ENCODE results near the gene CPA5.

The CPA5 gene

DNA sequence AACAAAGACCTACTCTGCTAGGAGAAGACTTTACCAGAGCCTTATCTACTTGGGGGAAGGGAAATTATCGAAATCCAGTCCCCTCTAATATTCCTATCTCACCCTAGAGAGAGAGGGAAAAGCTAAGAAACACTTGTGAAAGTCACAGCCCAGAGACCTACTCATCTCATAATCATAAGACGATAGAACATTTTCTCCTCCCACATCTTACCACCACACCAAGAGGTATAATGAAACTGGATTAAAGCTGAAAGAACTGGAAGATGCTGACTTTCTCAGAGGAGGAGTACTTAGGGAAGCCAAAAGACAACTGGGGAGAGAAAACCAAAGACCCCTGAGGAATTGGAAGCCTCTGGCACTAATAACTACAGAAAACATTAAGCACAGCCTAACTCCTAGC is 10.8 kb upstream of the CPA5 start:
- no peak for DNase-seq

DNA sequence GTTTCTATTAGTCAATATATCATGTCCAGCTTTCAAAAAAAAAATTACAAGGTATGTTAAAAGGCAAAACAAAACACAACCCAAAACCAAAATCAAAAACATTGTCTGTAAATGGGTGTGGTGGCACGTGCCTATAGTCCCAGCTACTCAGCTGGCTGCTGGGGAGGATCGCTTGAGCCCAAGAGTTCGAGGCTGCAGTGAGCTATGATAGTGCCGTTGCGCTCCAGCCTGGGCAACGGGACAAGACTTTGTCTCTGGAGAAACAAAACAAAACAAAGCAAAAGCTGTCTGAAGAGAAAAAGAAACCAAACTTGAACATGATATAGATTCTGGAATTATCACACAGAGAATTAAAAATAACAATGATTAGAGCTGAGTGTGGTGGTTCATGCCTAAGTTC is 10.3 kb upstream of the CPA5 start:
- no peak for DNase-seq

DNA sequence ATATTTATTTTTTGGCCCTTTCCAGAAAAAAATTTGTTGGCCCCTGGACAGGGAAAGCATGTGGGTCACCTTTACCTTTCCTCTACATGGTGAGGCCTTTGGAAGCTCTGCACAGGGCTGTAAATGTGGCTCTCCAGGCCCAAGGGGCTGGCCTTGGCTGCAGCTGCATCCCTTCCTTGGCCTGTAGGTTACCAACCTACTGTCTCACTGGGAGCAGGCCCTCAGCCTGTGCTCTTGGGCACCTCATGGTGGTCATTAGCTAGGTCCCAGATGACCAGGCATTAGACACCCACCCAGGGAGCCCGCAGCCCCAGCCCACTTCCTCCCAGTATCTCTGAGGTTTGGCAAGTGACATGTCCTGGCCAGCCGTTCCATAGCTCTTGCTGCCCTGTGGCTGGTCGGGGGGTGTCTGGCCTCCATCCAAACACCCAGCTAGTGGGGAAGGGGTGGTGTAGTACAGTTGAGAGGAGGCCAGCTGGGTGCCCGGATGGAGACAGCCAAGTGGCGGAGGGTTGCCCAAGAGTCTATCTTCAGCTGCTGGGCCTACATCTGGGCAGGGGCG is 7.1 kb upstream of the CPA5 start:
- DNase-seq: no peak

DNA sequence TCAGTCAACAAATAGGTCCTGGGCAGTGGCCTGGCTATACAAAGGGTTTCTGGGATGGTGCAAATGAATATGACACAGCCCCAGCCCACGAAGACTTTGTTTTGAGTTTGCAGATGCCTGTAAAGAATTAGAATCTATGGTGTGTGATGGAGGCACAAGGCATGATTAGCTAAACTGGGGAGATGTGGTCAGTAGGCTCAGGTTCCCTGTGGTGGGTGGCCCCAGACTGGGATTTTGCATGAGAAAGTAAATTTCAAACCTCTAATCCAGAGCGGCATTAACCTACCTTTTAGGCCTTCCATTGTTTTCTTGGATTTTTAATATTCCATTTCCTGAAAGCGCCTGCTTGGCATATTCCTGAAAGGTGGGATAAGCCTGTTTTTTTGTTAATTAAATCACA is 6.4 kb upstream of the CPA5 start:
- no peak for DNase-seq

DNA sequence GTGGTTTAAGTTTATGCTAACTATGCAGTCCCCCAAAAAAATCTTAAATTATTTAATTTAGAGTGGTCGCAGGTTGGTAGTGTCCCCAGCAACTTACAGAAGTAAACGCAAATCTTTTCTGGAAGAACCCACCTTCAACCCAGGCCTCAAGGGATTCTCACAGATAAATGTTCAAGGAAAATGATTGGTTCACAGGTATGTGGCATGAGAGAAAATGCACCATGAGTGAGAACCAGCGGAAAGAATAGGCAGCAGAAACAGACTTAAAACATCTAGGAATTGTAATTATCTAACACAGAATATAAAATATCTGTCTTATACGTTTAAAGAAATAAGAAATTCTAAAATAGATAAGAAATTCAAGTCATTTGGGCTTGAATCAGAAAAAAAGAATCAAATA is 2.7 kb upstream of the CPA5 start:
- no peak for DNase-seq

GRCh38 chr7:130342701-130343380 is 1.8 kb upstream of the CPA5 start:
- DNase-seq: no peak

DNA sequence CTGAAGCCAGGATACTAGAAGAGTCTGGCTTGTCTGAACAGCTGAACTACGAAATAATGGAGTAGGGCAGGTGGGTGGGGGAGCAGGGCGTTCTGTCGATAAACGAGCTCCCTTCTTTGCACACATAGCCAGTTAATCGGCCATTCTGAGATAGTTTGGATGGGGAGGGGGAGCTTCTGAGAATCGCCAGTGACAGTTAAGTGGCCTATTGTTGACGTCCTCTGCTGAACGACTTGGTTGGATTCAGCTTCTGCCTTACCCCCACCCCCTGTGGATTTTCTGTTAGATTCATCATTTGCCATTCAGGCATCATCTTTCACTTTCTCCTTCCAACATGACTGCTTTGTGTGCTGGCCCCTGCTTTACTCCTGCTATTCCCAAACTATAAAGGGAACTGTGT is 520 bp downstream of the CPA5 start:
- no peak for DNase-seq

GRCh38 chr7:130345725-130346124 is 1.1 kb downstream of the CPA5 start:
- no peak for DNase-seq

DNA sequence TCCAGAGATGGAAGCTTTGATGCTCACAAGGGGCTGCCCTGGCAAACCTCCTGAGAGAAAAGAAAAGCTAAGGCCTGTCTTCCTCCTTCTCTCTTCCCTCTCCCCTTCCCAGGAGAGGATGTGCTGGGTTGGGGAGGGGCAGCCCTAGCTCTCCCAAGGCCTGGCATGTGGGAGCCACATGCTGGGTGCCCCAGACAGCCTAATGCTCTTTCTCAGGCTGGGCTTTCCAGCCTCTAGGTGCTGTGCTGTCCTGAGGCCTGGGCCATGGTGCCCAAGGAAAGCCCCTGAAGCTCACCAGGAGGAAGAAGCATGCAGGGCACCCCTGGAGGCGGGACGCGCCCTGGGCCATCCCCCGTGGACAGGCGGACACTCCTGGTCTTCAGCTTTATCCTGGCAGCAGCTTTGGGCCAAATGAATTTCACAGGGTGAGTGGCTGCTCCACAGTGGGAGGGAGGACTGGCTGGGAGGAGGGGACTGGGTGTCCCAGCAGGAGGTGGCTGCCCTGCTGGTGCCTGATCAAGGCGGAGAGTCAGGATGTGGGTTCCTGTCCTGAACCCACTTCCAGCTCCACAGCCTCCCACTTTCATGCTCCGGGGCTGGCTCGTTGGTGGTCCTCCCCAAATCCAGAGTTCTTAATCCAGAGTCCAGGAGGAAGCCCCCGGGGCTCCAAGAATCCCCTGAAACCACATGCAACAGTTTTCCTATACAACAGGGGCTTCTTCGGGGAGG is 1.7 kb downstream of the CPA5 start:
- DNase-seq: no peak

DNA sequence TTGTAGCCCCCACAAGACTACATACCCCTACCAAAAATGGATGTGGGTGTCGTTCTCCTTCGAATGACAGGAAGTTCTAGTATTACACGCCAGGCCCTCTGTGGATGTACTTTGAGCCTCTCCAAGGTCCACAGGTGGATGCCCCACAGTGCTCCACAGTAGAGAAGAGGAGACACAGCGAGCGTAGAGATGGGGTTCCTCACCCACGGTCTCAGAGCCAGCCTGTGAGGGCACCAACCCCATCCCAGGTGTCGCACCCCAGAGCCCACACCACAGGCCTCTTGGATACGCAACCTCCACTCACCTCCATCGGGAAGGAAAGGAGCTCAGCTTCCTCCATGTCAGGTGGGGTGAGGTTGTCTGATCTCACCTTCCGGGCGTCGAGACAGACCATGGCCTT is 2.3 kb downstream of the CPA5 start:
- no peak for DNase-seq

DNA sequence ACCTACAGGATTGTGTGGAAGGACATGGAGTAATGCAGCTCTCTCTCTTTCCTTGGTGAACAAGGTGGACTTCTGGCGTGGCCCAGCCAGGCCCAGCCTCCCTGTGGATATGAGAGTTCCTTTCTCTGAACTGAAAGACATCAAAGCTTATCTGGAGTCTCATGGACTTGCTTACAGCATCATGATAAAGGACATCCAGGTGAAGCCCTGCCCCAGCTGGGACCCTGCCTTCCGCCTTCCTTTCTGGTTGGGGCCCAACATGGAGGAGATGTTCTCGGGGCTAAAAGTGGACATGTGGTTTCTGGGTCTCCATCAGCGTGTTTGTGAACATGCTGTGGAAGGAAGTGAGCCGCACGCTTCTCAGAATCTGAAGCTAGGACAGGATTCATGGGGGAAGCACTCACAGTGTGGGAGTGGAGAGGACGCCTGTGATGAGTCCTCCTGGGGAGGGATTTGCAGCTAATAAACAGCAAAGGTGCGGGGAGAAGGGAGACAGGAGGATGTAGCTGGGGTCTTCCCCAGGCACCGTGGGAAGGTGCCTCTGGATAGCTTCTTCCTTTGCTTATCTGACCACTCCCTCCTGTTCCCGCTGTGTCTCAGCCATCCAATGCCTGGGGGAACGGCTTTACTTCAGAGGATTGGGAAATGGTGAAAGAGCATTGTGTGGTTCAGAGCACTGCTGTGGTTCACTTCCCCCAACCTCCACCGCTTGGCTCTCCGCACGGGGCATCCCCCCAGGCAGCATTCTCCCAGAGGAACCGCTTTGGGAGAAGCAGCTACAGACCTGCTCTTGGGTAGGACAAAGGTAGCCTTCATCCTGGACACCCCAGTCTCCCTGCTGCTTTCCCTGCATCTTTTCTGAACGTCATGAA is 5.5 kb downstream of the CPA5 start:
- no peak for DNase-seq

GRCh38 chr7:130350945-130351790 is 6.6 kb downstream of the CPA5 start:
- no peak for DNase-seq

DNA sequence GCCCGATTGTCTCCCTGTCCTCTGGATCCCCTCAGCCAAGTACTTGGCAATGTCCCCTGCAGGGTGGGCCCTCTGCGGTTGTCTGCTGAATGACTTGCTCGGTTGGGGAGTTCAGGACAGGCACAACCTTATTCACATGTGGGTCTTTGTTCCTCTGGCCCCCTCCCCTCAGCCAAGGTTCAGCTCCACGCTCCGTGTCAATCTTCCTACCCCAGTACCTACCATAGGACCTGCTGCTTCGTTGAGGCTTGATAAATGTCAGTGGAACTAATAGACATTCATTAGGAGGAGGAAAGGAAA is 7.1 kb downstream of the CPA5 start:
- DNase-seq: no peak

- no peak for DNase-seq
These were observed 7.8 kb downstream of the CPA5 start for GRCh38 chr7:130352194-130353074.

DNA sequence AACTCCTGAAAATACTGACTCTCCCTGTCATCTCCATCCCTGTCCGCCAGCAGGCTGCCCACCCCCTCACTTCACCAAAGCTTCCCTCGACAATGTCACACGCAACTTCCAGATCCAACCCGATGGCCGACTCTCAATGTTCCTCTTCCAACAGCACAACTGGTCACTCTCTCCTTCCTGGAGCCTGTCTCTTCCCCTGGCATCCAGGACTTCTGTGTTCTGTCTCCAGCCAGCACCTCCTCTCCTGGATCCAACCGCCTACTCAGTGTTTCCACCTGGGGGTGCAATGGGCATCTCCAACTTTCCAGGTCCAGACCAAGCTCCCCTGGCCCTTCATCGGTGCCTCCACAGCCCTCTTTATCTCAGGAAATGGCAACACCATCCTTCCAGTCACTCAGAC is 8.6 kb downstream of the CPA5 start:
- no peak for DNase-seq

DNA sequence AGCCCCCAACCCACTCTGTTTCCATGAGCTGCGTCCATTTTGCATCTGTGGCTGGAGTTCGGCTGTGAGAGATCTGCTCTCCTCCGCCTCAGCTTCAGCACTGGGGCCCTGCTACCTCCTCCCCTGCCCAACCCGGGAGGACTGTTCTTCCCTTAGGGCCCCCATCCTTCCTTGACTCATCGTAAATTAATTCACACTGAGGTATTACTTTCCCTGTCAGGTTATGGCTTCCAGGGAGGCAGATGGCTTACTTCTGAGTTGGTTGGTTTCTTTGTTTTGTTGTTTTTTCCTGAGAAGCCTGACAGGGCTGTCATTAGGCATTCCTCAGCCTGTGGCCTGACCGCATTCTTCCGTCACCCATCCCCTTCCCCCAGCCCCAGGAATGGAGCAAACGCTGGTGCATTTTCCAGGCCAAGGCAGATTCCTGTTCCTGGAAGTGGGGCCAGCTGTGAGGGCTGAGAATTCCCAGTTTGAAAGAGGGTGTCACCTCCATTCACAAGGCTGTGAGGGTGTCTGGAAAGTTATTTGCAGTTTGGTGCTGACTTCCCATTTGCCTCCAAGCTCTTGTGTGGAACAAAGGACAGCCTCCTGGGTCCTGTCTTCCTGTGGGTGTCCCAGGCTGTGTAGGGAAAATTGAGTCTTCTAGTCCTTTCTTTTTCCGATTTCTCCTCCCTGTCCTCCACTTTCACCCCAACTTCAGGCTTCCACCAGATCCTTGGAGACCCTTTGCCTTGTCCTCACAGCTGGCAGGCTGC is 11.7 kb downstream of the CPA5 start:
- no peak for DNase-seq

GRCh38 chr7:130356876-130357611 is 12.4 kb downstream of the CPA5 start:
- no peak for DNase-seq

GRCh38 chr7:130358471-130358870 is 13.9 kb downstream of the CPA5 start:
- DNase-seq: no peak

- no peak for DNase-seq
These were observed 14.8 kb downstream of the CPA5 start for GRCh38 chr7:130359276-130359857.

DNA sequence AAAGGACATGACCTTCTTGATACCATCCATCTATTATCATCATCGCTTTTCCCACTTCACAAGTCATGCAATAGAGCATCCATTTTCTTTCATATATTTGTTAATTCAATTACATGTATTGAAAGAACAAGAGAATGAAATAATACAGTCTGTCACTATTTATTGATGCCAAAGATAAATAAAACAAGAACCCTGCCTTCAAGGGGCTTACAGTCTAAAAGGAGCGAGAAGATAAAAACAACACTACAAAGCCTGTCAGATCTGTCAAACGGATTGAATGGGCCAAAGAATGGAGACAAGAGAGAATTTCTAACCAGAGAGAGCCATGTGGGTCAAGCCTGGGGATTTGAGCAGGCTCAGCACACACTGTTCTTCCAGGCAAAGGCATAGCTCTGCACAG is 15.9 kb downstream of the CPA5 start:
- DNase-seq: no peak

All from NCI-H446 treated with DMSO at 0.1 percent for 48 hours (cell line).